Measurements from ENCODE around the gene HEATR3. TPM values are rescaled to one million over a fixed set of nuclear protein-coding genes. Genes with fewer than 3 reads are reported as not detected.

The HEATR3 gene
- polyA plus RNA-seq, 2 of the 4 experiments (the other 2 are of a cell fraction): 21.2 to 30.8 TPM

GRCh38 chr16:50121278-50121677 lies 55.5 kb downstream of the HEATR3 start (continued):
- TF ChIP-seq HMGXB4 (CRISPR knock-in tag; IDR thresholded peaks at IDR 0.05; ENCODE audit: borderline replicate concordance) (no peak), JUNB (IDR thresholded peaks at IDR 0.05) (no peak)

DNA sequence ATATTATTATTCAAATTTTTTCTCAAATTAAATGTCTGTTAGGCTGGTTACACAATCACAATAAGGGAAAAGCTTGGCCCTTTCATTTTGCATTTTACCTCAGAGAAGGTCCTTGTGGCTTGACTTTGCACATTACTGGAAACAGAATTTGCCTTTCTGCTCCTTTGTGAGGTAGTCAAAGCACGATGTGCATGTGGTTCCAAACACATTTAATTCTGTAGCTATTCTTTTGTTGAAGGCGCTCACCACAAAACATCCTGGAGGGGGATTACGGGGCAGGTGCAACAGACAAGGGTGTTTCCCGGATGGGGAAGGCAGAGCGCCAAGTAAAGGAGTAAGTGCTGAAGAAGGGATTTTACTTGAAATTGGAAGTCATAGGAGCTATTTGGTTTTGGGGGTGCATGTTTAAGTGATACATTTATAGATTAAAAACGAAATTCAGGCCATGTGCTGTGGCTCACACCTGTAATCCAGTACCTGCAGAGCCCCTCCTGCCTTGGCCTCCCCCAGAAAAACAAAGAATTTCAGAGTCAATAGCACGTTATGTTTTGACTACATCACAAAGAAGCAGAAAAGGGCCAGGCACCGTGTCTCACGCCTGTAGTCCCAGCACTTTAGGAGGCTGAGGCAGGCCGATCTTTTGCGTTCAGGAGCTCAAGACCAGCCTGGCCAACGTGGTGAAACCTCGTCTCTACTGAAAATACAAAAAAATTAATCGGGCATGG lies 56.1 kb downstream of the HEATR3 start:
- no peak overlapping the region for H3K4me2 ChIP-seq
- no peak for ATAC-seq
- H3K9me3 ChIP-seq: no peaks in the 10 kb centered on the region
- ChIA-PET POLR2A (no interaction called here), CTCF (interaction anchor here (1.4 kb wide), 1 partner anchor 88 kb away, joined by 3 read pairs; no protein-coding TSS in a partner anchor)
- no peak overlapping the region for H3K4me3 ChIP-seq
- FAIRE-seq: no peak
- H3K4me1 ChIP-seq: no peaks in the 10 kb centered on the region
- no peak for DNase-seq (ENCODE audit: low read depth in 1 of 2, low spot score in 1 of 2)
- no peak for TF ChIP-seq HMGXB4 (CRISPR knock-in tag; IDR thresholded peaks at IDR 0.05; ENCODE audit: borderline replicate concordance)
- TF ChIP-seq, protein P1, sequence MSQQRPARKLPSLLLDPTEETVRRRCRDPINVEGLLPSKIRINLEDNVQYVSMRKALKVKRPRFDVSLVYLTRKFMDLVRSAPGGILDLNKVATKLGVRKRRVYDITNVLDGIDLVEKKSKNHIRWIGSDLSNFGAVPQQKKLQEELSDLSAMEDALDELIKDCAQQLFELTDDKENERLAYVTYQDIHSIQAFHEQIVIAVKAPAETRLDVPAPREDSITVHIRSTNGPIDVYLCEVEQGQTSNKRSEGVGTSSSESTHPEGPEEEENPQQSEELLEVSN (IDR thresholded peaks at IDR 0.05; ENCODE audit: borderline replicate concordance, low read depth): no peak
- TF ChIP-seq ESRRA (IDR thresholded peaks at IDR 0.05; ENCODE audit: borderline replicate concordance, low read length): no peak
- no peak for TF ChIP-seq HOXB13 (CRISPR knock-in tag; IDR thresholded peaks at IDR 0.05; ENCODE audit: low read depth)
- no peak for TF ChIP-seq CBX8 (IDR thresholded peaks at IDR 0.05)
- TF ChIP-seq JUN (IDR thresholded peaks at IDR 0.05): no peak
- no peak for TF ChIP-seq FOSB (CRISPR knock-in tag; IDR thresholded peaks at IDR 0.05)
- H3K27ac ChIP-seq: no peak overlapping the region
- WGBS (ENCODE audit: missing lambda C conversion rate): 63% methylated on average over 14 of the region's 14 CpGs

DNA sequence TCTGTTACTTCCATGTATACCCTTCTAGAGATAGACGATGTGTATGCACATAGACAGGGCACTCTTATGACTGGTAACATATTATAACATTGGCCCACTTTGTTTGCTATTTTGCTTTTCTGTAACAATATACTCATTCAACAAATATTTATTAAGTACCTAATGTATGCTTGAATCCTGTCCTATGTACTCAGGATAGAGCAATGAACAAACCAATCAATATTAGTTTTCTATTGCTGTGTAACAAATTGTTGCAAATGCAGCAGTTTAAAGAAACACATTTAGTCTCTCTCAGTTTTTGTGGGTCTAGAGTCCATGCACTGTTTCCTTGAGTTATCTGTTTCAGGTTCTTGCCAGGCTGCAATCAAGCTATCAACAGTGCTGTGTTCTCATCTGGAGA lies 57.6 kb downstream of the HEATR3 start:
- POLR2A ChIA-PET: no interaction called here
- Histone ChIP-seq H3K4me1 (no peaks in the 10 kb centered on the region), H3K27ac (no peak overlapping the region), H3K4me3 (no peak overlapping the region), H3K9me3 (no peaks in the 10 kb centered on the region), H3K4me2 (no peak overlapping the region)
- CTCF ChIA-PET: interaction anchor here (1.3 kb wide), 1 partner anchor 11 kb away, joined by 3 read pairs; no protein-coding TSS in a partner anchor
- DNase-seq (ENCODE audit: low read depth in 1 of 2, low spot score in 1 of 2) (no peak), FAIRE-seq (no peak), ATAC-seq (no peak)
- no peak for TF ChIP-seq POLR2A (IDR thresholded peaks at IDR 0.05; ENCODE audit: low read length)
- TF ChIP-seq RAD21 (conservative IDR thresholded peaks at IDR 0.05 in 1 of 2, IDR thresholded peaks at IDR 0.05 in 1 of 2): no peak
- TF ChIP-seq PHF8 (IDR thresholded peaks at IDR 0.05; ENCODE audit: borderline replicate concordance, low read depth): no peak
- TF ChIP-seq, protein P2, sequence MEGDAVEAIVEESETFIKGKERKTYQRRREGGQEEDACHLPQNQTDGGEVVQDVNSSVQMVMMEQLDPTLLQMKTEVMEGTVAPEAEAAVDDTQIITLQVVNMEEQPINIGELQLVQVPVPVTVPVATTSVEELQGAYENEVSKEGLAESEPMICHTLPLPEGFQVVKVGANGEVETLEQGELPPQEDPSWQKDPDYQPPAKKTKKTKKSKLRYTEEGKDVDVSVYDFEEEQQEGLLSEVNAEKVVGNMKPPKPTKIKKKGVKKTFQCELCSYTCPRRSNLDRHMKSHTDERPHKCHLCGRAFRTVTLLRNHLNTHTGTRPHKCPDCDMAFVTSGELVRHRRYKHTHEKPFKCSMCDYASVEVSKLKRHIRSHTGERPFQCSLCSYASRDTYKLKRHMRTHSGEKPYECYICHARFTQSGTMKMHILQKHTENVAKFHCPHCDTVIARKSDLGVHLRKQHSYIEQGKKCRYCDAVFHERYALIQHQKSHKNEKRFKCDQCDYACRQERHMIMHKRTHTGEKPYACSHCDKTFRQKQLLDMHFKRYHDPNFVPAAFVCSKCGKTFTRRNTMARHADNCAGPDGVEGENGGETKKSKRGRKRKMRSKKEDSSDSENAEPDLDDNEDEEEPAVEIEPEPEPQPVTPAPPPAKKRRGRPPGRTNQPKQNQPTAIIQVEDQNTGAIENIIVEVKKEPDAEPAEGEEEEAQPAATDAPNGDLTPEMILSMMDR (IDR thresholded peaks at IDR 0.05): no peak
- TF ChIP-seq EHMT2 (IDR thresholded peaks at IDR 0.05; ENCODE audit: low read depth): no peak
- no peak for TF ChIP-seq JUN (IDR thresholded peaks at IDR 0.05)
- no peak for TF ChIP-seq HOXB13 (CRISPR knock-in tag; IDR thresholded peaks at IDR 0.05; ENCODE audit: low read depth)
- WGBS (ENCODE audit: missing lambda C conversion rate): 58% methylated on average over 1 of the region's 1 CpG
